HG03060 (cell line): ENCODE measurements around the gene MYH7.
"Not testable (repeated sequence)": the region's sequence is repeated elsewhere in the genome, so short reads cannot be mapped to it uniquely, and the experiment has no call there.

ENCODE experiments used
- ATAC-seq: cut with Tn5 transposase; IDR thresholded peaks from one replicate; pipeline ENCODE4 v1.9.1; 2021; ENCODE audit warnings: low read depth, moderate number of reproducible peaks; ENCODE audit not compliant: unreplicated experiment

MYH7 gene

DNA sequence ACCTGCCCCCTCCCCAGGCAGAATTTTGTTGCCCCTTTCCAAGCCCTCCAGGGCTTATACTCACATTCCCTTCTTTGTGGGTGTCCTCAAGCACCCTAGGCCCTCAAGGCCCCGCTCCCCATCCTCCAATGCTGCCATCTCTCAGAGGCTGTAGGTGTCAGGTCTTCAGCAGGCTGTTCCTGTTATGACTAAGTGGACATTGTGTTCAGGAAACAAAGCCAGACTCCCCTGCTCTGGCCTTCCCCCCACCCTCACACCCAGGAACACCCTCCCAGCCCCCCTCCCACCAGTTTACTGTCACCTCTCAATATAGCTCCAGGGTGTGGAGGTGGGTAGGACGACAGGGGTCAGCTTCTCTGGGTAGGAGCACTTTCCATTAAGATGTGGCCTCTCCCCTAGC, 26.0 kb downstream of the MYH7 start:
- ATAC-seq: no peak

DNA sequence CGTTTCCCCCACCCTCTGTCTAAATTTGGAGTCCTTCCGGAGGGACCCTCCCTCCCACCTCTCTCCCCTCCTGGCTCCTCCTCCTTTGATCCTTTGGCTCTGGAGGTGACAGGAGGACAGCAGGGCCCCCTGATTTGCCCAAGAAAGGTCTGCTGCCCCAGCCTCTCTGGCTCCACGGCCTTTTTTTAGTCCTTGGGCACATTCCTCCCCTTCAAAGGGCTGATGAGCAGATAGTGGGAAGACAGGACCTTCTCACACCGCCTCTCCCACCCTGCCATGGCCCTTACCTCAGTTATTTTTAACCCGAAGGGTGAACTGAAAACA, 27.2 kb downstream of the MYH7 start:
- ATAC-seq: no peak

DNA sequence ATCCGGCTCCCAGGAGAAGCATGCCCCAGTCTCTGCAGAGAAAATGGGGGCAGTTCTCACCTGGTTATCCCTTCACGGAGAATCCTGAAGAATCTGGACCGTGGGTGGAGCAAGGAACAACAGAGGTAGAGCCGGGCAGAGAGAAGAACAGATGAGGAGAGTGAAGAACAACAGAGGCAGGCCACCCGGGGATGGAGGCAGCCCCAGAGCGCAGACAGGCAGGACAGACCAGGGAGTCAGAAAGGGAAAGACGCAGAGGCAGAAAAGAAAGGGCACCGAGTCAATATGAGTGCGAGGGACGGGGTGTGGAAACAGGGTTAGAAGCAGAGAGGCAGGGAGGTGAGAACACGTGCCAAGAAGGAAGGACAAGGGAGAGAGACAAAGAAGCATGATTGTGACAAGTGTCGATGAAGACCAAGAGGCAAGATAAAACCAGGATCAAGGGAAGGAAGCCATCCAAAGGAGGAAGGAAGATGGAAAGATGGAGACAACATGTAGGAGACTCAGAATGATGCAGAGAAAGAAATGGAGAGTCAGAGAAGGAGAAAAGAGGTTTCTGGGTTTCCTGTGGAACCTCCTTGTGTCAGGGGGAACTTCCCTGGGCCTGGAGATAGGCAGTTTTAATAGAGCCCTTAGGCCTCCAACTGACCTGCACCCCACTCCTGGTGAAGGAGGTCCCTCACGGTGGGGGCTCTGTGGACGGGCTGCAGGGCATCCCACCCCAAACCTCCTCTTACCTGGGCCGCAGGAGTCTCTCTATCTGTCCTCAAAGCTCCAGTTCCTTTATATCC, 27.7 kb downstream of the MYH7 start, which contains the start of gene MYH6:
Gene MYH6 (minus strand): TSS at position 758 of the 791 bp plus-strand sequence. CDS start 1,050 bp downstream, outside the sequence.
- no peak for ATAC-seq

DNA sequence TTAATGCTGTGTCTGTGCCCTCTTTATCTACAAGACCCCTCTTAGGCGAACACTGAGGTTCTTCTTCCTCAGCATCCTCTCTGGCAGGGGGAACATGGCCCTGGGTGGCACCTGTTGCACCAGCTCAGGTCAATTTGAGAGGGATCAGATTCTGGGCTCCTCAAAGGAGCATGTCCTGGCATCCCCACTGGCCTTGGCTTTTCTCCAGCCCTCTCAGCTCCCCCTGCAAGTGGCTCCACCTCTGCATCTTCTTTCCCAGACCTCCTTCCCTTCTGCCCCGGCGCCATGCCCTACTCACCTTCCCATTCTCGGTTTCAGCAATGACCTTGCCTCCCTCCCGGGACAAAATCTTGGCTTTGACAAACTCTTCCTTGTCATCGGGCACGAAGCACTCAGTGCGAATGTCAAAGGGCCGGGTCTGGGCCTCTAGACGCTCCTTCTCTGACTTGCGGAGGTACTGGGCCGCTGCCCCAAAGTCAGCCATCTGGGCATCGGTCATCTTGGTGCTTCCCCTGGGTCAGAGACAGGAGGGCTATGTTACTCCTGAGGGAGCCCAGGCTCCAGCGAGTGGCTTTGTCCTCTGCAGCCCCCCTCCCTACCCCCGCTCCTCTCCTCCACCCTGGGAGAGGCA, 28.6 kb downstream of the MYH7 start:
- ATAC-seq: no peak

DNA sequence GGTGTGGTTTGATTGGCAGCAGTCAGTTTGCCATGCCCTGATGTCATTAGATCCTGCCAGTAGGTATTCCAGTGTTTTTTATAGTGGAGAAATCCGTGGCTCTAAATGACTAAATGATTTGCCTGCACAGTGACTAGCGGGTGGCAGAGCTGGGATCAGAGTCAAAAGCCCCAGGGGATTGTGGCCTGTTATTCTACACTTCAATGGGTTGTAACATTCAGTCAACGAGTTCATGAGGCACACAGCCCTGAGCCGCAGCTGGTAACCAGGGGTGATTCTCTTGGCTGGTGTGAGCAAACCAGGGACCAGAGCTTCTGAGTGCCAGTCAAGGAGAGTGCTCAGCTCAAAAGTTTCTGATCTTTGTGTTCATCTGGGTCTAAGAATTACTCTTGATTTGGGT, 29.2 kb downstream of the MYH7 start:
- ATAC-seq: peak; percentile 52

DNA sequence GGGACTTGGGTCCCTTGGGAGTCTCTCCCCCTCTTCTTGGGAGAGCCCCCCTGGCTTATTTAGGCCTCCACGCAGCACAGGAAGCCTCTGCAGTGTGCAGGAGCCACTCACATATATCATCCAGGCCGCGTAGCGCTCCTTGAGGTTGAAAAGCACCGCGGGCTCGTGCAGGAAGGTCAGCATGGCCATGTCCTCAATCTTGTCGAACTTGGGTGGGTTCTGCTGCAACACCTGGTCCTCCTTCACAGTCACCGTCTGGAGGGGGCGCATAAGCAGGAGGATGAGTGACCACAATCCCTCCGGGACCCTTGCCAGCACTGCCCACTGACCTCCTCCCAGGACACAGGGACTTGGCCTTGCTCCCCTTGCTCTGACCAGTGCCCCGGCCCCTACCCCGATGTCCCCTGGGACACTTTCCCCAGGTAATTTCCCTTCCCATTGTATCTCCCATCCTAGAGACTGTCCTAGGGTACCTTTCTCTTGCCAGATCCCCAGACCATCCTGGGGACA, 29.9 kb downstream of the MYH7 start:
- ATAC-seq: no peak

DNA sequence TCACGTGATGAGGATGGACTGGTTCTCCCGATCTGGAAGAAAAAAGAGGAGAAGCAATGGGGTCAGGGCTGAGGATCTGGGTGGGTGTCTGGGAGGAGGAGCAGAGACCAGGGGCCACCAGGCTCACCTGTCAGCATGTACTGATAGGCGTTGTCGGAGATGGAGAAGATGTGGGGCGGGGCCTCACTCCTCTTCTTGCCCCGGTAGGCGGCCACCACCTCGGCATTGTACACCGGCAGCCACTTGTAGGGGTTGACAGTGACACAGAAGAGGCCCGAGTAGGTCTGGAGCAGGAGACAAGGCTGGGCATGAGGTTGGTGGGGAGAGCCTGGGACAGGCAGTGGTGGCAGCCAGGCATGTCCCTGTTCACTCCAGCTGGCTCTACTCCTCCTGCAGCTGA, 30.4 kb downstream of the MYH7 start:
- no peak for ATAC-seq

DNA sequence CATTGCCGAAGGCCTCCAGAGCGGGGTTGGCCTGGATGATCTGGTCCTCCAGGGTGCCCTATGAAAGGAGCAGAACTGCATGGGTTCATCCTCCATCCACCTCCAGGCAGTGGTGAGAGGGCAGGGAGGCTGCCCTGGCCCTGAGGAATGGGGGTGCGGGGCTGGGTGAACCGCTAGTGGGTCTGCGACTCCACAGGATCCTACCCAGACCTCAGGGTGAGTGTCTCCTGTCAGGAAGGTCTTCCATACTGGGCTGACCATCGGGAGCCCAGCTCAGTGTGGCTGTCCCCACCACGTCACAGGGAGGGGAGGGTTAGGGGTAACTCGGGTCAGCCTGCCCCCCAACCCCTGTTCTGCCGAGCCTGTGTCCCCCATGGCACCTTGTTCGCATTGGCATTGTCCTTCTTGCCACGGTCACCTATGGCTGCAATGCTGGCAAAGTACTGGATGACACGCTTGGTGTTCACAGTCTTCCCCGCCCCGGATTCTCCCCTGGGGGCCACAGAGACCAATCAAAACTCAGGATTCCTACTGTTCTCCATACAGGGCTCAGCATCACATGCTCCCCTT, 31.0 kb downstream of the MYH7 start:
- no peak for ATAC-seq

DNA sequence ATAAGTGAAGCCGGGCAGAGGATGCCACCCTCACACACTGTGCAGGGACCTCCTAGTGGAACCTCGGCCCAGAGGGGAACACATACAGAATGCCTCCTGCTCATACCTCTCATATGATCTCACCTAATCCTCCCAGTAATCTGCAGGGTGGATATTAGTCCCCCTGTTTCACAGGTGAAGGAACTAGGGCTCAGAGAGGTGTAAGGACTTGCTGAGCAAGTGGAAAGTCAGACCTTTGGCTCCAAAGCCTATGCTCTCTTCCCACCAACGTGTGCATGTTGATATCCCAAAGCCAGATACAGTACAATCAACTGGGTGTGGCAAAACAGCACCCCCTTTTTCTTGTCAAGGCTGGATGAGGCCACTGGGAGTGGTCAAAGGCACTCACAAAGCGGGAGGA, 31.6 kb downstream of the MYH7 start:
- no peak for ATAC-seq

DNA sequence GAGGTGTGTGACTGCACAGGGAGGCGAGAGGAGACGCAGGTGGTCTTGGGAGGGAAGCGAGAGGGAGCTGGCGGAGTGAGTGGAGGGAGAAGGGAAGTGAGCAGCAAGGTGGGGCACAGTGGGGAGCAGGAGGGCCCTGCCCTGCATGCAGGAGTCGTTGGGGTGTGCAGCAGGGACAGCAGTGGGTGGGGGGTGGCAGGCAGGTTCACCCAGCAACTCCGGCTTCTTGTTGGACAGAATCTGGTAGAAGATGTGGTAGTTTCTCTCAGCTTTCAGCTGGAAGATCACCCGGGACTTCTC, 32.4 kb downstream of the MYH7 start:
- no peak for ATAC-seq

DNA sequence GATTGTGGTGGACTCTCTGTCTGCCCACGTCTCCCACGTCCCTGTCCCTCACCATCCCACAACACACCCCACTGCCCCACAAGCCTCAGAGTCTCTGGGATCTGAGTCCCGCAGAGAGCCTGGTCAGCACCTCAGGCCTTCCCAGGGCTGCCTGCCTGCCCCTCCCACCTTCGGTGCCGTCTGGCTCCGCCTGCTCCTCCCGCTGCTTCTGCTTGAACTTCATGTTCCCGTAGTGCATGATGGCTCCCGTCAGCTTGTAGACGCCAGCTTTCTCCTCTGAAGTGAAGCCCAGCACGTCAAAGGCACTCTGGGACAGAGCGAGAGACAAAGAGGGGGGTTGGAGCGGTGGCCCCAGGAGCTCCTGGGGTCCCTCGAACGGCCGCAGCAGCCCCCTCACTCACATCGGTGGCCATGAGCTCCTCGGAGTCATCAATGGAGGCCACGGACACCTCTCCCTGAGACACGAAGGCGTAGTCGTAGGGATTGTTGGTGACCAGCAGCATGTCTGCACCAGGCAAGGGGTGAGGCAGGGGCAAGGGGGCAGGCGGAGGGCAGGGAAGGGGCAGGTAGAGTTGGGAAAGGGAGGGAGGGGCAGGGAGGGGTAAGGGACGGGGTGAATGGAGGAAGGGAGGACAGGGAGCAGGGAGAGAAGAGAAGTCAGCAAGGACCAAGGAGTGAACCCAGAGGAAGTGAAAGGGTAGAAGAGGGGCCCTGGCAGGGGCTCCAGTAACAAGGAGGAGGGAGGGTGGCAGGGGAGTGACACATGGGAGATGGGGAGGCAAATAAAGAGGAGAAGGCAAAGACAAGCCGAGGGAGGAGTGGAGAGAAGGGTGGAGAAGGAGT, 32.9 kb downstream of the MYH7 start:
- no peak for ATAC-seq

DNA sequence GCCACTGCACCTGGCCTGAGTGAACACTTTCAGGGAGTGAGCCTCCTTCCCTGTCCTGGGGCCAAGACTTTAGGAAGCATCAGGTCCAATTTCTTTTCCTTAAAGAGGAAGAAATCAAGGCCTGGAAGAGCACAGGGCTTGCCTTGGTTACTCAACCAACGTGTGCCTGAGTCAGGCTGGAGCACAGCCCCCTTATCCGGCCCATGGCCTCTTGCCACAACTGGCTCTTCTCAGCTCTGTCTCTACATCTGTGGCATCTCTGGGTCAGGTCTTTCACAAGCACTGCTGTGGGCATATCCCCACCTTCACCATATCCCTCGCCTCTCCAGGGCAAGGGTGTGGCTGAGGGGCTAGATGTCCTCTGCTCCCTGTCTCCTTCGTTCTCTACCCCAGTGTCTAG, 34.2 kb downstream of the MYH7 start:
- ATAC-seq: no peak

DNA sequence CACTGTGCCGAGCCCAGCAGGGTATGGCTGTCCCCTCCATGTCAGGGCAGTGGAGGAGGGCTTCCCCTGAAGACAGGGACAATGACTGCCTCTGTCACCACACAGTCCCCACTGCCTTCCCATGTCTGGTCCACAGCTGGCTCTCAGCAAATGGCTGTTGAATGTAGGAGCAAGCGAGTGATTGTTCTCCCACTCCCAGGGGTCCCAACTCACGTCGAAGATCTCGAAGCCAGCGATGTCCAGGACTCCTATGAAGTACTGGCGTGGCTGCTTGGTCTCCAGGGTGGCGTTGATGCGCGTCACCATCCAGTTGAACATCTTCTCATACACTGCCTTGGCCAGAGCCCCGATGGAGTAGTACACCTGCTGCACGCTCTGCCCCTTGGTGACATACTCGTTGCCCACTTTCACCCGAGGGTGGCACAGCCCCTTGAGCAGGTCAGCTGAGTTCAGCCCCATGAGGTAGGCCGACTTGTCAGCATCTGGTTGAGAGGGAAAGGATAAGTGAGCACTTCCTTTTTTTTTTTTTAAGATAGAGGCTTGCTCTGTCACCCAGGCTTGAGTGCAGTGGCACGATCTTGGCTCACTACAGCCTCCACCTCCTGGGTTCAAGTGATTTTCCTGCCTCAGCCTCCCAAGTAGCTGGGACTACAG, 34.8 kb downstream of the MYH7 start:
- ATAC-seq: not testable (repeated sequence)

DNA sequence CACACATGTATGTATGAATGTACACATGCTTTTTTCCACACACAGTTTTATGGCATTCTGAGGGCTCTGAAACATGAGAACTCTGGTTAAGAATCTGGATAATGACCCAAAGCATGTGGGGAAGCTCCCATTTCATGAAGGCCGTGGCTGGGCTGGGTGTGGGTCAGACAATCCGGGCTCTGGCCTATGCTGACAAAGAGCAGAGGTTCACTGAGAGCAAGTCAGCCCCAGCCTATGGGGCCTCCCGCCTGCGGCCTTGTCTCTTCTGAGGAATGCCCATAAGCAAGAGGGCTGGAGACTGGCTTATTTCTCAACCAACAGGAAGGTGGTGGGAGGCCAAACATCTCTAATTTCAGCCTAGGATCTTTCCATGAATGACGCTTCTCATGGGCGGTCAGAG, 35.9 kb downstream of the MYH7 start:
- ATAC-seq: no peak

DNA sequence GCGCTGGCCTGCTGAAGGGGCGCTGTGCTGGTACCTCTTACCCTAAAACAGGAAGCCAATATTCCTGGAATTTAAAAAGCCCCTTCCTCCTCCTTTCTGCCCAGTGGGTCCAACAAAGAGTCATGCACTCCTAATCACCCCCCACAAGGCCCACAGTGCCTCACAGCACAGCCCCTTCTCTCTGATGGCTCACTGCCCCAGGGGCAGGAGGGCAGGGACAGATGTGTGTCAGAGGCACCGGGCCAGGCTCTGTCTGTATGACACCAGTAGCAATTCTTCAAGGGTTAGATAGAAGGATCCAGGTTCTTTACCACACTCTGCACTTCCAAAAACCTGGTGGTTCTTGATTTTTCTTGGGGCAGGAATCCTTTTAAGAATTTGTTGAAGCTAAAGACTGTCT, 36.3 kb downstream of the MYH7 start:
- ATAC-seq: no peak

DNA sequence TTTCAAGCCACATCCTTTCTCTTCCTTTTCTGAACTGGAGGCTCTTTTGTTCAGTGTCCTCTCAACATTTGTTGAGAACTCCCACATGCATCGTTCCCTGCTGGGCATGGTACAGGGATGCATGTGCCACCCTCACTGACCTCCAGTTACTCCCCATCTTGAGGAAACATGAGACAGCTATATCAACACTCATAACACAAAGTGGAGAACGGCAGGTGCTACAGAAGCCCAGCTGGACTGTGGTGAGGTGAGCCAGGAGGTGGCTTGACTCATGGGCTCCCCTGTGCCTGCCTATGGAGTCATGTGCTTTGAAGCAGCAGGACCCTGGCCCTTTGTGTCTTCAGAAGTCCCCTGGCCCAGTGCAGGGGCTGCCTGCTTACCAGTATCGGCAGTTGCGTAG, 37.1 kb downstream of the MYH7 start:
- ATAC-seq: no peak

DNA sequence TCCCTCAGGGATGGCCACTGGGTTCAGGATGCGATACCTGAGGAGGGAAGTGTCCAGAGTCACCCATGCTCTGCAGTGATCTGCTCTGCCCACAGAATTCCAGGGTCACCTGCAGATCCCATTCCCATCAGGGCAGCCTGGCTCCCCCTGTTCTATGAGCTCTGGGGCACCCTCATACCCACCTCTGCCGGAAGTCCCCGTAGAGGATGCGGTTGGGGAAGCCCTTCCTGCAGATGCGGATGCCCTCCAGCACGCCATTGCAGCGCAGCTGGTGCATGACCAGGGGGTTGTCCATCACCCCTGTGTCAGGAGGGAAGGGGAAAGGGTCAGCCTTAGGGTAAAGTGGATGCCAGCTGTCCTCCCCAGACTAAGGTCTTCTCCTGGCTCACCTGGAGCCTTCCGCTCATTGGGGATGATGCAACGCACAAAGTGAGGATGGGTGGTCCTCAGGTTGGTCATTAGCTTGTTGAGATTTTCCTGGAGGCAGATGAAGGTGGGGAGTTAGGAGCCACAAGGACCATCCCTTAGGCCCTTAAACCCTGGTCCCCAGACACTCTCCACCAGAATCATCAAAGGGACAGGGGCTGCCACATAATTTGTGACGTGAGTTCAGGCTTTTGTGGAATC, 38.6 kb downstream of the MYH7 start:
- no peak for ATAC-seq

DNA sequence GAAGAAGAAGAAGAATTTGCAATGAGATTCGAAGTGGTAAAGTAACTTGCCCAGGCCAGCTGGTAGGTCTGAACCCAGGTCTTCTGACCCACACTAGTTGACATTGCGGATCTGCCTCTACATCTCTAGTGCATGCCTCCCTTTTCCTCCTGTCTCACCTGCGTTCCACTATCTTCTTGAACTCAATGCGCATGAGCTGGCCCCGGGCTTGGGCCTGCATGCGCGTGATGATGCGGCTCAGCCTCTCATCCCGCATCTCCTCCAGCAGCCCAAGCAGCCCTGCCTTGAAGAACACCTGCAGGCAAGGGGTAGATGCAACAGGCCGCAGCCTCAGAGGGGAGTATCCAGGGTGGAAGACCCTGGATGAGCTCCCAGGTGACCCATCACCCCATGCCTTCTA, 39.3 kb downstream of the MYH7 start:
- ATAC-seq: no peak

DNA sequence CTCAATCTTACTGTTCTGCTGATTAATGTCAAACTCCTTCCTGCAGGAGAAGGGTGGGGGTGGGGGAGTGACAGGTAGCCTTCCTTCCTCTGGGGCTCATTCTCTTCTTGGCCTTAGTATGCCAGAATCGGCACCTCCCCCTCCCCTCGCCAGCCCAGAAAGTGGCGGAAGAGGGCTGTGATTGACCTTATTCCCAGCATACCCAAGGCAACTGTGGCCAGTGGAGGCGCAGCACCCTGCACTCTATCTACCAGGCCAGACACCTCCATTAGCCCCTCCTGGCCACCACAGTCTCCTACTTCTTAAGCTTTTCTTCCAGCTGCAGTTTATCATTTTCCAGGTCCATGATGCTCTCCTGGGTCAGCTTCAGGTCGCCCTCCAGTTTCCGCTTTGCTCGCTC, 42.8 kb downstream of the MYH7 start:
- ATAC-seq: no peak

DNA sequence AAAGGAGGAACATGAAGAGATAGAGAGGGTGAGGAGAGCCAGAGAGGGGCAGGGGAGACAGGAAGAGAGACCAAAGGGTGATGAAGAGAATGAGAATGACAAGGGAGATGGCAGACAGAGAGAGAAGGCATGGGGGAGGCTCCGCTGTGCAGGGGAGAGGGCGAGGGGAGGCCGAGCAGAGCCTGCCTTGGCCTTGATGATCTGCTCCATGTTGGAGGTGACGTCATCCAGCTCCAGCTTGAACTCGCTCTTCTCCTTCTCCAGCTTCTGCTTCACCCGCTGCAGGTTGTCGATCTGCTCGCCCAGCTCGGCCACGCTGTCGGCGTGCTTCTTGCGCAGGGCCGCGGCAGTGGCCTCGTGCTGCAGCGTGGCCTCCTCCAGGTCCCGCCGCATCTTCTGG, 45.6 kb downstream of the MYH7 start:
- ATAC-seq: not testable (repeated sequence)
